GM18502 (cell line): ENCODE data around the gene EDAR.

Source experiments
- ATAC-seq: cut with Tn5 transposase; IDR thresholded peaks from one replicate; pipeline ENCODE4 v1.9.1; 2021; ENCODE audit warnings: mild to moderate bottlenecking; ENCODE audit not compliant: unreplicated experiment, poor library complexity

Gene EDAR

DNA sequence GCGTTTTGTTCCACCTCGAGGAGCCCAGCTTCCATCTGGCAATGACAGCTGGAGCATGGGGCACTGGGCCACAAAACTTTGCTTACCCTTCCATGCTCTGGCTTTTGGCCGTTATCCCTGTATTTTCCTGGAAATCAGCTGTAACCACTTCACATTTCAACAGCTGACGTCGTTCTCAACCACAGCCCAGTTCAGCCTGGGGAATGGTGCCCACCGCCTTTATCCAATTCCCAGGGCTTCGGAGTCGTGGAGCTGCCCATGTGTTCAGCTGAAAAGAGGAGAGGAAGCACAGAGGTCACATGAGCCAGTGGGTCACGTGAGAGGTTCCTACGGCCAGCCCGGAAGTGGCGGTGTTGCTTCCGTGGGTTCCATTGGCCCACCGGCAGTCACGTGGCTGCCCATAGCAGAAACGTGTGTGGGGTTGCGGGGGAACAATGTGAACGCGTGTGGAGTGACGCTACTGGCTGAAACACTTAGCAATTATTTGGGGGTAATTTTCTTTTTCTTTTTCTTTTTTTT, 16.7 kb upstream of the EDAR start:
- no peak for ATAC-seq

- no peak for ATAC-seq
Observed at GRCh38 chr2:109001201-109001600, 12.2 kb upstream of the EDAR start.

GRCh38 chr2:109000738-109001137, 11.7 kb upstream of the EDAR start:
- ATAC-seq = no peak

DNA sequence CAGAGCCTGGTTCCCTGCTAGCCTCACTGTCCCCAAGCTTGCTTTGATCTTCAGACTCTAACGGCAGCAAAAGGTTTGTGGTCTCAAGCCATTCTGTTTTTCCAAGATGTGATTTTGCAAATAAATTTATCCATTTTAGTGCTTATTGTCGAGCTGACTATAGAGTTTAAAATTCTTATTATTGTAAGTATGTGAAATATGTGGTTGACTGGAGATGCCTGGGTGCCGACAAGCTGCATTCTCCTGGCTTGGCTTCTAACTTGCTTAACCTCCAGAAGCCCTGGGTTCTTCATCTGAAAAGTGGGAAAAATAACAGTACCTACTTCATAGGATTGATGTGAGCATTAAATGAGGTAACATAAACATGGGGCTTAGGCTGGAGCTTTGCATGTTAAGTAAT, 9.9 kb upstream of the EDAR start:
- ATAC-seq = no peak

GRCh38 chr2:108994178-108994577, 5.2 kb upstream of the EDAR start:
- ATAC-seq = no peak

DNA sequence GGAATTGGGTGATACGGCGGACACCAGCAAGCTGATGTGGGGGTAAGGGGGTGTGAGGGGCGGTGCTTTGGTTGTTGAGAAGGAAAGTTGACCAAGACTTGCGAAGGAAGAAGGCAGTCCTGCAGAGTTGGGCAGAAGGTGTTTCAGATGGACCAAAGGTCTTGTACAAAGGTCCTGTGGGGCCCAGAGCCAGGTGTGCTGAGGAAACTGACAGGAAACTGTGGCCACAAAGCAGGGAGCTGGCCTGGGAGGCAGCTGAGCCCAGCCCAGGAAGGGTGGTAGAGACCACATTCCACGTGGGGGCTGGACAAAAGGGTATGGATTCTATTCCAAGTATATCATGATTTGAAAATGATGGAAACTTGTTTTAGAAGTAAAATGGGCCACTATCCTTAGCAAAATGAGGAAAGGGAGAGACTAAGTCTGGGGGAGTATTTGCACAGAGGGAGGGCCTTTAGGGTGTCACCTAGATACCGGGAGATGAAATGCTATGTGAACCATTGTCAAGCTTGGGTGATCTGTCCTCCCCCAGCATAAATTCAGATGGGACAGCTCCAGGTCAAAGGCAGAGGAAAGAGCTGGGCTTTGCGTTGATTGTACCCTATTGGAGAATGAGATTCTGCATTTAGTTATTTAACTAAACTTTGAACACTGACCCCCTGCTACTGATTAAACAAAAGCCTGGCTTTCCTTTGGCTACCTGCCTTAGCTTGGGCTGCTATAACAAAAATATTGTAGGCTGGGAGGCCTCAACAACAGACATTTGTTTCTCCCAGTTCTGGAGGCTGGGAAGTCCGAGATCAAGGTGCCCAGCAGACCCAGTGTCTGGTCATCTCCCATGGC, 4.3 kb upstream of the EDAR start:
- no peak for ATAC-seq

- no peak for ATAC-seq
Observed at GRCh38 chr2:108988076-108988795, 784 bp downstream of the EDAR start.

DNA sequence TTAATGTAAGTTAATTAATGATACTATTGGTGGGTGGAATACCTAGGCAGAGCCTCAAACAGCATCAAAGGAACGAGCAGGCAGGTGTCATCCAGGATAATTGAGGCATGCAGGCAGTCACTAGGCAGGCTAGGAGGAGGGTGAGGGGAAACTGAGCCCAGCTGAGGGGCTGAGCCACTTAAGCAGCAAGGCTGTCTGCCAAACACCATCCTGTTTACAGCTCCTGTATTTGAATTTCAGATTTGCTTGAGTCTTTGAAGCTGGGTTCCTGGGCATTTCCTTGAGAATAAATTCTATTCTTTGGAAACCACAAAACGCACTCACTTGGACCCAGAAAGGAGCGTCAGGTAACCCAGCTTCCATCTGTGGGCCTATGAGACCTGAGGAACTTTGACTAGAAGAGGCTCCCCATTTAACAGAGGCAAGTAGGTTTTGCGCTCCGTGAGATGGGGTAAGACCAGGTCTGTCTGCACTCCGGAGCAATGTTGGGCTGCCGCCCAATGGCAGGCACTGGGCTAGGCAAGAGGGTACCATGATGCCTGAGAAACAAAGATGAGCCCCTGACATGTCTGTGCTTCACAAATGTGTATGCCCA, 2.0 kb downstream of the EDAR start:
- no peak for ATAC-seq

DNA sequence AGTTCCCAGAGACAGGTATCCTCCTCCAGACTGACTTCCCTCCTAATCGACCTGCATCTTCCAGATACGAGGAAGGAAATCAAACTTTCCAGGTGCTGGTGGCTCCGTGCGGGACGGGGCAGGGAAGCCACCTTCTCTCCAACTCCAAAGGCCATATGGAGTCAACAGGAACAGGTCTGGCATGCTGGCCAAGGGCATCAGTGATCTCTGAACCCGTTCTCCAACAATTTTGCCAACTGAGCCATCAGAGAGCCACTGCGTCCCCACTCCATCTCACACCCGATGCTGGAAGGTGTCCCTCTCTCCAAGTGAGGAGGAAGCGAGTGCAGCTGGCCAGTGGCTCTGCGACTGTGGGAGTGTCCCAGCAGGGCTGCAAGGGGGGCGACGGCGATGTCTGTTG, 5.4 kb downstream of the EDAR start:
- no peak for ATAC-seq

DNA sequence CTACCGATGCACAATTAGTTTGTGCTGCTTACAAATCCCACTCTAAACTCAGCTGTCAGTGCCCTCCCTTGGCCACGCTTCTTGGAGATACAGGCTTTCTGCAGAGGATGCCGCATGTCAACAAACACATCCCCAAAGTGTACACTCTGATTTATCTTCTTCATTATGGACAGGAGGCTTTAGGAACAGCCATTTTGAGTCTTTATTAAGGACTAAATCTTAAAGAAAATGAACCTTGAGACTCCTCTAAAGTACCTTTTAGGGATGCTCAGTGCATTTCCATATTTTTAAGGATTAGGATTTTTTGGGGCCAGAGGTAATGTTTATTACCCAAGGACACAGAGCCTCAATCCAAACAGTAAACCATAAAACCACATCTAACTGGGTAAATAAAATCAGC, 6.0 kb downstream of the EDAR start:
- no peak for ATAC-seq

DNA sequence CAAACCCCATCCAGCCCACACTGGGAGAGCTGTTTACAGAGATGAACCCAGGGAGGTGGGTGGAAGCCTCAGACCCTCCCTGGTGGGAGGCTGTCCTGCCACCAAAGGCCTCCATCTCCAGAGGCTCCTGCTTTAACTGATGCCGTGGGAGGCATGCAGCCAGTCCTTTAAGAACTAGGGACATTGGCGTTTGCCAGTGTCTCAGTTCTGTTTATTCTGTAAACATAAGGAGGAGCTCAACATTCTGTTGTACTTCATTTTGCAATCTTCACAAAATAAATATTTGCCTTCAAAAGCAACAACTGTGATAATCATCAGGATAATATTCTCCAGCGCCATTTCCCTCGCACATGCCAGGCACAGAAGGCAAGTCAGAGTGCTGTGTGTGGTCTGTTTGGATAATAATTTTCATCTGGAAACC, 6.8 kb downstream of the EDAR start:
- ATAC-seq = no peak

DNA sequence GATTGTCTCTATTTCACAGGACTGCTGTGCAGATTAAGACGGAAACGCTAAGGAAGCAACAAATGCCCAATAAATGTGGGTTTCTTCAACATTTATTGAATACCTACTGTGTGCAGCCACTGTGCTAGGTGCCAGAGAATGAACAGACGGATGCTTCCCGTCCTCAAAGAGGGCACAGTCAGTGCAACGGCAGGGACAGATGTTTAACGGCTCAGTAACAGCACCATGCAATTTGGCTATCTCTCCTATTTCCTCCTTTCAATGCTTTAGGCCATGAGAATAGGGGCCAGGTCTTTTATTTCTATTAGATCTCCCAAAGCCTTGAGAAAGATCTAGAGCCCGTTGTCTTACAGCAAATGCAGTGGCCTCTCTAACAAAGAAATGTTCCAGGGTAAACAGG, 7.2 kb downstream of the EDAR start:
- ATAC-seq = no peak

- no peak for ATAC-seq
Observed at GRCh38 chr2:108980076-108980475, 8.9 kb downstream of the EDAR start.

DNA sequence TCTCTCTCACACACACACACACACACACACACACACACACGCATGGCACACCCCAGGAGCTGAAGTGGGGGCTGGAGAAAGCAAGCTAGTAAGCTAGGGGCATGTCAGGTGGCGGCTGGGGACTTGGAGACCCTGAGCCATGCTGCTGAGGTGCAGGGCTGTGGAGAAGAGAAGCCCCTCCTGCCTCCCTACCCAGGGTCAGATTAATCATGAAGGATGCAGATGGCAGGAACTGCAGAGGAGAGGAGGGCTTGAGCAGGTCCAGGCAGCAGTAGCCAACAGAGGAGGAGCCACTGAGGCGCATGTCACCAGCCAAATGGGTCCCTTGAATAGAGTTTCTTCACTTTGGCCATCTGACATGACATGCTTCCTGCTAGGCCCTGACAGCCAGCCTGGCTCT, 9.6 kb downstream of the EDAR start:
- ATAC-seq = no peak

DNA sequence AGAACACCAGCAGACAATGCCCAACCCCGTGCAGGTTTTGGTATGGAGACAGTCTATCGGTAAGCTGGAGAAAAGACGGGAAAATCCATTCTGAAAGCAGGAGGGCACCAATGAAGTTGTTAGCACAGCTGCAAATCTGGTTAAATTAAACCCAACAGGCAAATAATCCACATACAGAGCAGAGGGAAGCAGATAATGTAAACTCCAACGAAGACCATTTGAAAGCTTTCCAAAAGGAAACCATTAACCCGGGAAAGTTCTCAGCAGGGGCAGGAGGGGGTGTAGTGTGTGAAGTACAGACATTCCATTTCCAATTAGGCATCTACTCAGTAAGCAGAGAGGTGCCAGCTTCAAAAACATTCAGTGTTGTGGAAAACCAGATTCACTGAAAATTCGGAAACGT, 10.3 kb downstream of the EDAR start:
- no peak for ATAC-seq

- ATAC-seq = no peak
Observed at GRCh38 chr2:108975613-108976435, 13.2 kb downstream of the EDAR start.

- no peak for ATAC-seq
Observed at GRCh38 chr2:108974674-108975073, 14.3 kb downstream of the EDAR start.

DNA sequence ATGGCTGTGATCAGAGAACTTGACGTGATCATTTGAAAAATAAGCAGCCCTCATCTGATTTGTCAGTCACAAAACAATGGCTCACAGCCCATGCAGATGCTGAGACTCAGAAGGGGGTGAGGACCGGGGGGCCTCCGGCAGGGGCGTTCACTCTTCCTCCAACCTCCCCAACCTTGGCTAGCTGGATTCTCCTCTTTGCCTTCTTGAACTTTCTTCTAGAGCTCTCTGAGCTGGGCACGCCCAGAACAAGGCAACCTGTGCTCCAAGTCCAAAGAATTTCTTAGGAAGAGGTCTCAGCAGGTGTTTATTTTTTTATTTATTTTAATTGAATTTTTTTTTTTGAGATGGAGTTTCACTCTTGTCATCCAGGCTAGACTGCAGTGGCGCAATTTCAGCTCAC, 16.4 kb downstream of the EDAR start:
- no peak for ATAC-seq

DNA sequence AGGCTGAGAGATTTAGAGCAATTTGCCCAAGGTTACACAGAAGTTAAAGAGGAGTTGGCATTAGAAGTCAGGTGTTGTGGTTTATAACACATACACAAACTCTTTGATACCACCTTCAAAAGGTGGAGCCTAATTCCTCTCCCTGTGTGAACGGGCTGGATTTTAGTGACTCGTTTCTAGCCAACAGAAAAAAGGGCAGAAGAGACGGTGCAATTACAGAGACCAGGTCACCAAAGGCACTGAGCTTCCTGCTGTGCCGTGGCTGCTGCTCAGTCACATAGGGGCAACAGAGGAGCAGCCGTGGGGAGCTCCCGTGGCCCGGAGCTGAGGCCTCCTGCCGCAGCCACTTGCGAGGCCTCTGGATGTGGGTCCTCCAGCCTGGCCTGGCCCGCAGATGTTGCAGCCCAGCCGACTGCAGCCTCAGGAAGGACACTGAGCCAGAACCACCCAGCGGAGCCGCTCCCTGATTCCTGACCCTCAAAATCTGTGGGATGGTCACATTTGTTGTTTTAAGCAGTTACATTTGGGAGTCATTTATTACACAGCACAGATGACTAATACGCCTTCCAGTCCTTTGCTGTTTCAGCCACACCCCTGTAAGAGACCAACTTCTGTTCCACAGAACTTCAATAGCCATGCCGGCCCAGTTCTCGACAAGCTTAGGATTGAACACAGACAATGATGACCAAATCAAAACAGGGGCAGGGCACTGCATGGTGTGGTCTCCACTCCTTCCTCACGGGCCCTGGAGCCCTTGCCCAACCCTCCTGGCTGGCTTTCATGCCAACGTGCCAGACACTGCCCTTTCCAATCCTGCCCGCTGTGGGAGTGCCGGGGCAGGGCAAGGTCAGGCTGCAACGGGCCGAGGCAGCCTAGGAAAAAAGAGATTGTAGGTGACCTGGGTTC, 17.1 kb downstream of the EDAR start:
- no peak for ATAC-seq
